DND-41 (cell line): ENCODE data around the gene CORO6.

Experiments used
- ATAC-seq: fragments of 200-7000 bp; cut with Tn5 transposase; 3 replicates; pipeline ENCODE4 v1.9.1; 2021; ENCODE audit warnings: low read depth; ENCODE audit not compliant: insufficient read depth
- DNase-seq: peaks from one replicate; pipeline ENCODE4 v3.0.0-alpha.2; 2020
- H2AFZ ChIP-seq: 2 replicates; pipeline ENCODE4 v1.6.0; 2012; ENCODE audit warnings: low read depth, low read length
- H3K27ac ChIP-seq: 2 replicates; pipeline ENCODE4 v1.5.1; 2012; ENCODE audit warnings: low read length, inconsistent platforms
- H3K27me3 ChIP-seq: fragments of 200-600 bp; sonication (generic); 2 replicates; pipeline ENCODE4 v1.6.0; 2012; ENCODE audit warnings: low read length, mild to moderate bottlenecking, inconsistent platforms; ENCODE audit not compliant: insufficient read depth, poor library complexity
- H3K36me3 ChIP-seq: 2 replicates; pipeline ENCODE4 v1.5.1; 2012; ENCODE audit warnings: low read length, inconsistent platforms; ENCODE audit not compliant: insufficient read depth
- H3K4me1 ChIP-seq: 2 replicates; pipeline ENCODE4 v1.5.1; 2012; ENCODE audit warnings: mild to moderate bottlenecking, low read length; ENCODE audit not compliant: insufficient read depth
- H3K4me2 ChIP-seq: 2 replicates; pipeline ENCODE4 v1.6.0; 2012; ENCODE audit warnings: mild to moderate bottlenecking, moderate library complexity, low read length, inconsistent platforms; ENCODE audit not compliant: insufficient read depth
- H3K4me3 ChIP-seq, 2 experiments: fragments of 200-600 bp in 1 of 2; shearing (Covaris generic) in 1 of 2; 2 replicates each; pipeline ENCODE4 v1.5.1; 2012 to 2016; ENCODE audit warnings: inconsistent platforms in 2 of 2, low read length in 2 of 2, mild to moderate bottlenecking in 2 of 2, low read depth in 1 of 2, moderate library complexity in 1 of 2
- H3K79me2 ChIP-seq: 2 replicates; pipeline ENCODE4 v1.6.0; 2012; ENCODE audit warnings: low read length, inconsistent platforms; ENCODE audit not compliant: insufficient read depth
- H3K9ac ChIP-seq: 2 replicates; pipeline ENCODE4 v1.6.0; 2012; ENCODE audit warnings: low read depth, mild to moderate bottlenecking, inconsistent platforms, low read length, moderate library complexity
- H3K9me3 ChIP-seq: 2 replicates; pipeline ENCODE4 v1.5.1; 2012; ENCODE audit warnings: low read length, moderate library complexity, mild to moderate bottlenecking, inconsistent platforms; ENCODE audit not compliant: insufficient read depth, severe bottlenecking
- H4K20me1 ChIP-seq: 2 replicates; pipeline ENCODE4 v1.6.0; 2012; ENCODE audit warnings: low read length; ENCODE audit not compliant: insufficient read depth
- CTCF ChIP-seq: IDR thresholded peaks from 2 replicates; pipeline ENCODE4 v1.5.1; 2012; ENCODE audit warnings: borderline replicate concordance, low read length, moderate library complexity, mild to moderate bottlenecking; ENCODE audit not compliant: poor library complexity, severe bottlenecking; ENCODE audit errors: extremely low read depth
- EZH2 ChIP-seq: IDR thresholded peaks from 3 replicates; pipeline ENCODE4 v1.6.1; 2012; ENCODE audit warnings: borderline replicate concordance, low read depth, mild to moderate bottlenecking, moderate library complexity, low read length, inconsistent platforms; ENCODE audit not compliant: severe bottlenecking

Gene CORO6

DNA sequence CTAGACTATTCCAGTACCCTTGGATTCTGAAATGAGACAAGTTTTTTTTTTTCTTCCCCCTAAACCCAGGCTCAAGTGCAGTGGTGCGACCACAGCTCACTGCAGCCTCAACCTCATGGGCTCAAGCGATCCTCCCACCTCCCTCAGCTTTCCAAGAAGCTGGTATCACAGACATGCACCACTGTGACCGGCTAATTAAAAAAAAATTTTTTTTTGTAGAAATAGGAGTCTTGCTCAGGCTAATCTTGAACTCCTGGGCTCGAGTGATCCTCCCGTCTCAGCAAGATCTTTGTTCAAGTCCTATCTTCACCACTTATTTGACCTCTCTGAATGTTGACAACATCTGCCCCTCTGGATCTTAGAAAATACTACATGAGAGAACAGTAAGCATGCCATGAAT, 26.6 kb upstream of the CORO6 start:
- H3K36me3 ChIP-seq, result peaks cover 16% of the 10 kb centered on the region; the same call in 1 of the 2 replicates

GRCh38 chr17:29648005-29648404, 25.3 kb upstream of the CORO6 start:
- ATAC-seq, result no peak
- Histone ChIP-seq H4K20me1 (no peaks in the 10 kb centered on the region), H3K27me3 (no peaks in the 10 kb centered on the region), H3K4me1 (no peaks in the 10 kb centered on the region), H3K79me2 (no peaks in the 10 kb centered on the region), H3K27ac (no peak overlapping the region), H3K4me3 (no peak overlapping the region), H3K36me3 (peaks cover 16% of the 10 kb centered on the region; the same call in 1 of the 2 replicates), H3K9ac (no peak overlapping the region), H3K4me2 (no peak overlapping the region), H2AFZ (no peak overlapping the region), H3K9me3 (no peaks in the 10 kb centered on the region)
- no peak for TF ChIP-seq EZH2
- TF ChIP-seq CTCF, result no peak
- no peak for DNase-seq

More for the DNA sequence above, 26.6 kb upstream of the CORO6 start:
- no peak overlapping the region for H2AFZ ChIP-seq
- TF ChIP-seq CTCF (no peak), EZH2 (no peak)
- H3K9me3 ChIP-seq, result no peaks in the 10 kb centered on the region
- no peak overlapping the region for H3K27ac ChIP-seq
- no peaks in the 10 kb centered on the region for H3K27me3 ChIP-seq
- H3K4me1 ChIP-seq, result no peaks in the 10 kb centered on the region
- H3K9ac ChIP-seq, result no peak overlapping the region
- ATAC-seq (no peak), DNase-seq (no peak)
- H4K20me1 ChIP-seq, result no peaks in the 10 kb centered on the region
- no peak overlapping the region for H3K4me3 ChIP-seq
- H3K4me2 ChIP-seq, result no peak overlapping the region
- no peaks in the 10 kb centered on the region for H3K79me2 ChIP-seq

DNA sequence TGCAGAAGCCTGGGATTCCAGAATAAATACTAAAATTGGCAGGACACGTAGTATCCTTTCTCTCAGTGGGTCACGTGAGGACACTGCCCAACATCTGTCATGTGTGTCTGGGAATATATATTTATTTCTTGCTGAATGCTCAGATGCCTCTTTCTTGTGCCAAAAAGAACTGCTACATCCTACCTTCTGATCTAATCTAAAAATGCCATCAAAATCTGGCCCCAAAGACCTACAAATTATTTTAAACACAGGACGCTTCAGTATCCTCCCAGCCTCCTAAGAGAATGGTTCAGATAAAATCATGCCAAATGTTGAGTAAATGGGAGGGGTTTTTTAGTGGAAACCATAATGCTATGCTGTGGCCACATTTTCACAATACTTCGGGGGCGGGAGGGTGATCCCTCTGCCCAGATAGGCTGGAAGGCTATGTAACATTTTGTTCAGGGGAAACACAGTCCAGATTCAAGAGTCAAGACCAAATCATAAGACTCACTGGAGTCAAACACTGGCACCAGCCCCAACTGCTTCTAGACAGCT, 22.9 kb upstream of the CORO6 start:
- no peak overlapping the region for H2AFZ ChIP-seq
- H3K27me3 ChIP-seq, result no peaks in the 10 kb centered on the region
- H3K27ac ChIP-seq, result no peak overlapping the region
- H3K4me1 ChIP-seq, result no peaks in the 10 kb centered on the region
- H3K4me3 ChIP-seq, result no peak overlapping the region
- H3K79me2 ChIP-seq, result no peaks in the 10 kb centered on the region
- no peak overlapping the region for H3K9ac ChIP-seq
- no peak for ATAC-seq
- no peaks in the 10 kb centered on the region for H3K9me3 ChIP-seq
- H4K20me1 ChIP-seq, result no peaks in the 10 kb centered on the region
- peaks cover 16% of the 10 kb centered on the region; the same call in 1 of the 2 replicates for H3K36me3 ChIP-seq
- H3K4me2 ChIP-seq, result no peak overlapping the region
- DNase-seq, result no peak
- TF ChIP-seq EZH2 (no peak), CTCF (no peak)

DNA sequence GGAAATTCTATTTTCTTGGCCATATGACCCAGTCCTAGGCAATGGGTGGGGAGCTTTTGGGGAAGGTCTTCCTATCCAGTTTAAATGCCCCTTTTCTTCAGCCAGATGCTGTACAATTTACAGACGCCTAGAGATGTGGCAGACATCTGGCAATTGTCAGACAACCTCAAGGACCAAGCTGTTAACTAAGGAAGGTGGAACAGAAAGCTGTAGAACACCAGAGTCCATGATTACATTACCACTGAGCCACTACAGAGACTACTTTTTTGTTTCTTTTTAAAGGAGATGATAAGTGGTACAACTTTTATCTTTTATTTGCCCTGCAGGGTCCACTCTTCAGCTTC, 21.1 kb upstream of the CORO6 start:
- Histone ChIP-seq H3K4me1 (no peaks in the 10 kb centered on the region), H3K9me3 (no peaks in the 10 kb centered on the region), H3K9ac (no peak overlapping the region), H3K4me2 (no peak overlapping the region), H4K20me1 (no peaks in the 10 kb centered on the region), H3K36me3 (peaks cover 7% of the 10 kb centered on the region; the same call in 1 of the 2 replicates), H3K27ac (no peak overlapping the region), H2AFZ (no peak overlapping the region), H3K27me3 (no peaks in the 10 kb centered on the region), H3K4me3 (no peak overlapping the region), H3K79me2 (no peaks in the 10 kb centered on the region)
- no peak for DNase-seq
- no peak for TF ChIP-seq EZH2
- no peak for TF ChIP-seq CTCF
- no peak for ATAC-seq
